Mesothelial cell of epicardium (in vitro differentiated cells): ENCODE results near the gene HPSE2. TPM values are rescaled to one million over a fixed set of nuclear protein-coding genes. Genes with fewer than 3 reads are reported as not detected.

Experiments used
- DNase-seq, 2 experiments: peaks; one replicate each; pipeline ENCODE4 v3.0.0; 2021; ENCODE audit warnings: low spot score in 2 of 2; ENCODE audit not compliant: unreplicated experiment in 2 of 2
- H3K27ac Mint-ChIP-seq: 2 replicates; pipeline ENCODE4 v1.8.0; 2021; ENCODE audit warnings: mixed read lengths
- H3K27me3 Mint-ChIP-seq: 2 replicates; pipeline ENCODE4 v1.8.0; 2021; ENCODE audit warnings: low read depth, mixed read lengths
- H3K36me3 Mint-ChIP-seq: 2 replicates; pipeline ENCODE4 v1.8.0; 2021; ENCODE audit warnings: mixed read lengths
- H3K4me1 Mint-ChIP-seq: 2 replicates; pipeline ENCODE4 v1.8.0; 2021; ENCODE audit warnings: mixed read lengths
- H3K4me3 Mint-ChIP-seq: 2 replicates; pipeline ENCODE4 v1.8.0; 2021; ENCODE audit warnings: mild to moderate bottlenecking, moderate library complexity, mixed read lengths
- H3K9me3 Mint-ChIP-seq: 2 replicates; pipeline ENCODE4 v1.8.0; 2021; ENCODE audit warnings: mixed read lengths
- CTCF ChIP-seq: fragments of 200-600 bp; sonication (generic); IDR thresholded peaks from one replicate; pipeline ENCODE4 v1.5.0; 2021; ENCODE audit warnings: antibody characterized with exemption; ENCODE audit not compliant: unreplicated experiment
- total RNA-seq: library from RNA; stranded (reverse); gene quantifications from 3 replicates; pipeline ENCODE4 v1.2.1, GENCODE V29; 2021

HPSE2 gene
- total RNA-seq, 1 donor from 2014 or later: 2.3 TPM

- no peak overlapping the region for H3K4me3 Mint-ChIP-seq
Measured at GRCh38 chr10:98533241-98533640, 702.4 kb downstream of the HPSE2 start.

GRCh38 chr10:98528805-98529183 is 706.9 kb downstream of the HPSE2 start:
- no peak overlapping the region for H3K27ac Mint-ChIP-seq
- H3K4me3 Mint-ChIP-seq: no peak overlapping the region
- TF ChIP-seq CTCF: no peak

More at GRCh38 chr10:98533241-98533640, 702.4 kb downstream of the HPSE2 start:
- no peaks in the 10 kb centered on the region for H3K36me3 Mint-ChIP-seq
- no peaks in the 10 kb centered on the region for H3K27me3 Mint-ChIP-seq
- H3K9me3 Mint-ChIP-seq: no peaks in the 10 kb centered on the region
- no peak overlapping the region for H3K27ac Mint-ChIP-seq
- H3K4me1 Mint-ChIP-seq: peaks cover 12% of the 10 kb centered on the region
- TF ChIP-seq CTCF: no peak
- no peak for DNase-seq

GRCh38 chr10:98528166-98528804 is 707.4 kb downstream of the HPSE2 start:
- no peak for TF ChIP-seq CTCF
- no peaks in the 10 kb centered on the region for H3K36me3 Mint-ChIP-seq
- H3K27ac Mint-ChIP-seq: no peak overlapping the region
- no peaks in the 10 kb centered on the region for H3K9me3 Mint-ChIP-seq
- H3K4me3 Mint-ChIP-seq: no peak overlapping the region
- H3K4me1 Mint-ChIP-seq: peaks cover 5% of the 10 kb centered on the region
- no peak for DNase-seq
- H3K27me3 Mint-ChIP-seq: no peaks in the 10 kb centered on the region

More at GRCh38 chr10:98528805-98529183, 706.9 kb downstream of the HPSE2 start:
- DNase-seq: no peak
- Mint-ChIP-seq H3K9me3 (no peaks in the 10 kb centered on the region), H3K36me3 (no peaks in the 10 kb centered on the region), H3K27me3 (no peaks in the 10 kb centered on the region), H3K4me1 (peaks cover 5% of the 10 kb centered on the region)

GRCh38 chr10:98525969-98526368 is 709.7 kb downstream of the HPSE2 start:
- no peak overlapping the region for H3K4me3 Mint-ChIP-seq
- no peak overlapping the region for H3K27ac Mint-ChIP-seq
- no peak for TF ChIP-seq CTCF
- H3K36me3 Mint-ChIP-seq: no peaks in the 10 kb centered on the region
- no peak for DNase-seq
- H3K27me3 Mint-ChIP-seq: no peaks in the 10 kb centered on the region
- H3K9me3 Mint-ChIP-seq: peaks cover 4% of the 10 kb centered on the region
- H3K4me1 Mint-ChIP-seq: peaks cover 5% of the 10 kb centered on the region

GRCh38 chr10:98524124-98524523 is 711.5 kb downstream of the HPSE2 start:
- no peak for DNase-seq
- no peak for TF ChIP-seq CTCF
- H3K4me3 Mint-ChIP-seq: no peak overlapping the region
- H3K9me3 Mint-ChIP-seq: peaks cover 5% of the 10 kb centered on the region
- no peaks in the 10 kb centered on the region for H3K36me3 Mint-ChIP-seq
- no peaks in the 10 kb centered on the region for H3K27me3 Mint-ChIP-seq
- H3K27ac Mint-ChIP-seq: no peak overlapping the region
- no peaks in the 10 kb centered on the region for H3K4me1 Mint-ChIP-seq
